ENCODE data around the gene HOMER3. TPM values are rescaled to one million over a fixed set of nuclear protein-coding genes. Genes with fewer than 3 reads are reported as not detected.

HOMER3 gene
- total RNA-seq, 1 donor from 2014 or later, result 106 TPM

- TF ChIP-seq CTCF (conservative IDR thresholded peaks at IDR 0.05; ENCODE audit: low read depth, low read length), result no peak
- no peak overlapping the region for H3K4me3 ChIP-seq (ENCODE audit: low read depth, low read length)
- no peak for DNase-seq (ENCODE audit: low read depth)
Measured at GRCh38 chr19:18910010-18910409, 31.0 kb downstream of the HOMER3 start.

GRCh38 chr19:18908917-18909619 lies 31.9 kb downstream of the HOMER3 start:
- no peak overlapping the region for H3K4me3 ChIP-seq (ENCODE audit: low read depth, low read length)
- no peak for DNase-seq (ENCODE audit: low read depth)
- TF ChIP-seq CTCF (conservative IDR thresholded peaks at IDR 0.05; ENCODE audit: low read depth, low read length), result no peak

- TF ChIP-seq CTCF (conservative IDR thresholded peaks at IDR 0.05; ENCODE audit: low read depth, low read length), result no peak
Measured at GRCh38 chr19:18906605-18907519, 34.2 kb downstream of the HOMER3 start.

GRCh38 chr19:18905513-18906236 lies 35.3 kb downstream of the HOMER3 start:
- no peak for DNase-seq (ENCODE audit: low read depth)
- TF ChIP-seq CTCF (conservative IDR thresholded peaks at IDR 0.05; ENCODE audit: low read depth, low read length), result no peak
- no peak overlapping the region for H3K4me3 ChIP-seq (ENCODE audit: low read depth, low read length)

More at GRCh38 chr19:18906605-18907519, 34.2 kb downstream of the HOMER3 start:
- no peak for DNase-seq (ENCODE audit: low read depth)
- no peak overlapping the region for H3K4me3 ChIP-seq (ENCODE audit: low read depth, low read length)

- TF ChIP-seq CTCF (conservative IDR thresholded peaks at IDR 0.05; ENCODE audit: low read depth, low read length), result no peak
- DNase-seq (ENCODE audit: low read depth), result no peak
- H3K4me3 ChIP-seq (ENCODE audit: low read depth, low read length), result no peak overlapping the region
Measured at GRCh38 chr19:18905058-18905456, 36.0 kb downstream of the HOMER3 start.

- DNase-seq (ENCODE audit: low read depth), result no peak
- no peak overlapping the region for H3K4me3 ChIP-seq (ENCODE audit: low read depth, low read length)
- TF ChIP-seq CTCF (conservative IDR thresholded peaks at IDR 0.05; ENCODE audit: low read depth, low read length), result no peak
Measured at GRCh38 chr19:18904334-18905057, 36.5 kb downstream of the HOMER3 start.
